ENCODE measurements around the gene PRDM8.

Gene PRDM8

GRCh38 chr4:80226094-80226493 is 28.8 kb downstream of the PRDM8 start:
- no peak for DNase-seq
- no peak overlapping the region for H3K27ac ChIP-seq (ENCODE audit: low read length)
- H3K27me3 ChIP-seq (replicated peaks; ENCODE audit: insufficient read depth, low read length) = no peaks in the 10 kb centered on the region
- peaks cover 11% of the 10 kb centered on the region; the same call in 1 of the 2 replicates for H3F3A ChIP-seq (ENCODE audit: insufficient read depth, low read length)
- no peak overlapping the region for H3K4me2 ChIP-seq (ENCODE audit: low read depth, low read length)
- H3K79me2 ChIP-seq (ENCODE audit: low read length) = no peaks in the 10 kb centered on the region
- no peaks in the 10 kb centered on the region for H4K20me1 ChIP-seq (ENCODE audit: insufficient read depth, low read length)
- H3K36me3 ChIP-seq (replicated peaks; ENCODE audit: insufficient read depth, low read length) = no peaks in the 10 kb centered on the region
- no peaks in the 10 kb centered on the region for H3K9me2 ChIP-seq (replicated peaks; ENCODE audit: insufficient read depth, low read length)
- no peaks in the 10 kb centered on the region for H3K9me3 ChIP-seq (replicated peaks; ENCODE audit: insufficient read depth, low read length)
- peaks cover 24% of the 10 kb centered on the region for H3K4me1 ChIP-seq (ENCODE audit: low read length)
- no peak overlapping the region for H2AFZ ChIP-seq (ENCODE audit: low read length)
- no peak overlapping the region for H3K9ac ChIP-seq (ENCODE audit: low read length)
- no peak overlapping the region for H3K4me3 ChIP-seq (ENCODE audit: low read length)
- no peak for TF ChIP-seq EZH2phosphoT487 (IDR thresholded peaks at IDR 0.05; ENCODE audit: low read length)
- no peak for TF ChIP-seq CTCF (IDR thresholded peaks at IDR 0.05; ENCODE audit: low read length)
- TF ChIP-seq EZH2 (optimal IDR thresholded peaks at IDR 0.05; ENCODE audit: low read depth, low read length) = no peak

GRCh38 chr4:80228460-80228859 is 31.2 kb downstream of the PRDM8 start:
- Histone ChIP-seq H3K4me3 (ENCODE audit: low read length) (no peak overlapping the region), H3K27ac (ENCODE audit: low read length) (no peak overlapping the region), H2AFZ (ENCODE audit: low read length) (no peak overlapping the region), H3K9me3 (replicated peaks; ENCODE audit: insufficient read depth, low read length) (no peaks in the 10 kb centered on the region), H3K4me2 (ENCODE audit: low read depth, low read length) (peak overlapping the region; percentile 66; the same call in 1 of the 2 replicates), H3K27me3 (replicated peaks; ENCODE audit: insufficient read depth, low read length) (no peaks in the 10 kb centered on the region), H3K9me2 (replicated peaks; ENCODE audit: insufficient read depth, low read length) (no peaks in the 10 kb centered on the region), H3K4me1 (ENCODE audit: low read length) (peaks cover 24% of the 10 kb centered on the region), H3K36me3 (replicated peaks; ENCODE audit: insufficient read depth, low read length) (no peaks in the 10 kb centered on the region), H3K79me2 (ENCODE audit: low read length) (no peaks in the 10 kb centered on the region), H3K9ac (ENCODE audit: low read length) (no peak overlapping the region), H4K20me1 (ENCODE audit: insufficient read depth, low read length) (no peaks in the 10 kb centered on the region), H3F3A (ENCODE audit: insufficient read depth, low read length) (peaks cover 11% of the 10 kb centered on the region; the same call in 1 of the 2 replicates)
- TF ChIP-seq CTCF (IDR thresholded peaks at IDR 0.05; ENCODE audit: low read length) = no peak
- no peak for TF ChIP-seq EZH2 (optimal IDR thresholded peaks at IDR 0.05; ENCODE audit: low read depth, low read length)
- TF ChIP-seq EZH2phosphoT487 (IDR thresholded peaks at IDR 0.05; ENCODE audit: low read length) = no peak
- DNase-seq = no peak

GRCh38 chr4:80229128-80229527 is 31.8 kb downstream of the PRDM8 start:
- H3K4me2 ChIP-seq (ENCODE audit: low read depth, low read length) = peak overlapping the region; percentile 66
- H3K27ac ChIP-seq (ENCODE audit: low read length) = peak overlapping the region; percentile 19; the same call in 1 of the 2 replicates
- peaks cover 11% of the 10 kb centered on the region; the same call in 1 of the 2 replicates for H3F3A ChIP-seq (ENCODE audit: insufficient read depth, low read length)
- no peaks in the 10 kb centered on the region for H3K9me3 ChIP-seq (replicated peaks; ENCODE audit: insufficient read depth, low read length)
- H3K79me2 ChIP-seq (ENCODE audit: low read length) = no peaks in the 10 kb centered on the region
- no peak overlapping the region for H2AFZ ChIP-seq (ENCODE audit: low read length)
- H3K27me3 ChIP-seq (replicated peaks; ENCODE audit: insufficient read depth, low read length) = no peaks in the 10 kb centered on the region
- DNase-seq = no peak
- no peaks in the 10 kb centered on the region for H4K20me1 ChIP-seq (ENCODE audit: insufficient read depth, low read length)
- H3K4me3 ChIP-seq (ENCODE audit: low read length) = peak overlapping the region; percentile 12; the same call in 1 of the 2 replicates
- TF ChIP-seq EZH2 (optimal IDR thresholded peaks at IDR 0.05; ENCODE audit: low read depth, low read length) (no peak), EZH2phosphoT487 (IDR thresholded peaks at IDR 0.05; ENCODE audit: low read length) (no peak), CTCF (IDR thresholded peaks at IDR 0.05; ENCODE audit: low read length) (no peak)
- H3K9me2 ChIP-seq (replicated peaks; ENCODE audit: insufficient read depth, low read length) = no peaks in the 10 kb centered on the region
- H3K9ac ChIP-seq (ENCODE audit: low read length) = no peak overlapping the region
- no peaks in the 10 kb centered on the region for H3K36me3 ChIP-seq (replicated peaks; ENCODE audit: insufficient read depth, low read length)
- H3K4me1 ChIP-seq (ENCODE audit: low read length) = peaks cover 24% of the 10 kb centered on the region
